ENCODE measurements around the gene SNX24.

SNX24 gene

DNA sequence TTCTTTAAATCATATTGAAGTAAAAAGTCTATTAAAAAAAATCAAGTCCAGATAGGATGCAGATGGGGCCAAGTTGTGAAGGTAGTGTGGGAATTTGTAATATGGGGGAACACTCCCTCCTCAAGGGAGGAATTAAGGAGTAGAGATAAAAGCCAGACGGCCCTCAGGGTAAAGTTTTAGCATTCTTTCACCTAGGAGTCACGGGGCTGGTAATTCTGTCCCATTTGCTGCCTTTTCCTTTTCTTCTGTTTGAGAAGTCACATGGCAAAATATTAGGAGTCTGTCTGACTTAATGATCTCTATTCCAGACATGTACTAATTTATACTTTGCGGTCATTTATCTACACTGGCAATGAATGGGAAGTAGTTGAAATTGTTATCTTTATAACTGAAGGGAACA, 61.9 kb downstream of the SNX24 start:
- H3K4me3 ChIP-seq (ENCODE audit: low read depth, low read length), result no peak overlapping the region
- TF ChIP-seq ZNF202 (tag by site-specific recombination; IDR thresholded peaks at IDR 0.05; ENCODE audit: borderline replicate concordance) (no peak), ZNF394 (tag by site-specific recombination; IDR thresholded peaks at IDR 0.05; ENCODE audit: borderline replicate concordance) (no peak), TRIM28 (IDR thresholded peaks at IDR 0.05; ENCODE audit: borderline replicate concordance, low read length) (no peak), ZNF664 (tag by site-specific recombination; IDR thresholded peaks at IDR 0.05) (no peak), TCF7L2 (IDR thresholded peaks at IDR 0.05; ENCODE audit: borderline replicate concordance, low read depth, low read length) (no peak), WT1 (tag by site-specific recombination; IDR thresholded peaks at IDR 0.05) (peak; percentile 68), PRDM2 (tag by site-specific recombination; IDR thresholded peaks at IDR 0.05; ENCODE audit: borderline replicate concordance) (no peak), TSHZ1 (tag by site-specific recombination; IDR thresholded peaks at IDR 0.05; ENCODE audit: borderline replicate concordance) (no peak), ZSCAN30 (tag by site-specific recombination; IDR thresholded peaks at IDR 0.05) (no peak), ZNF658 (tag by site-specific recombination; IDR thresholded peaks at IDR 0.05) (no peak), ZBTB26 (tag by site-specific recombination; optimal IDR thresholded peaks at IDR 0.05) (no peak), ZNF335 (tag by site-specific recombination; conservative IDR thresholded peaks at IDR 0.05) (0 out of 2 replicates have a peak, but pooled peaks have one; percentile 17), ZNF621 (tag by site-specific recombination; IDR thresholded peaks at IDR 0.05) (no peak), HOXA7 (CRISPR knock-in tag; IDR thresholded peaks at IDR 0.05; ENCODE audit: borderline replicate concordance) (no peak)
- TF ChIP-seq, protein P1, sequence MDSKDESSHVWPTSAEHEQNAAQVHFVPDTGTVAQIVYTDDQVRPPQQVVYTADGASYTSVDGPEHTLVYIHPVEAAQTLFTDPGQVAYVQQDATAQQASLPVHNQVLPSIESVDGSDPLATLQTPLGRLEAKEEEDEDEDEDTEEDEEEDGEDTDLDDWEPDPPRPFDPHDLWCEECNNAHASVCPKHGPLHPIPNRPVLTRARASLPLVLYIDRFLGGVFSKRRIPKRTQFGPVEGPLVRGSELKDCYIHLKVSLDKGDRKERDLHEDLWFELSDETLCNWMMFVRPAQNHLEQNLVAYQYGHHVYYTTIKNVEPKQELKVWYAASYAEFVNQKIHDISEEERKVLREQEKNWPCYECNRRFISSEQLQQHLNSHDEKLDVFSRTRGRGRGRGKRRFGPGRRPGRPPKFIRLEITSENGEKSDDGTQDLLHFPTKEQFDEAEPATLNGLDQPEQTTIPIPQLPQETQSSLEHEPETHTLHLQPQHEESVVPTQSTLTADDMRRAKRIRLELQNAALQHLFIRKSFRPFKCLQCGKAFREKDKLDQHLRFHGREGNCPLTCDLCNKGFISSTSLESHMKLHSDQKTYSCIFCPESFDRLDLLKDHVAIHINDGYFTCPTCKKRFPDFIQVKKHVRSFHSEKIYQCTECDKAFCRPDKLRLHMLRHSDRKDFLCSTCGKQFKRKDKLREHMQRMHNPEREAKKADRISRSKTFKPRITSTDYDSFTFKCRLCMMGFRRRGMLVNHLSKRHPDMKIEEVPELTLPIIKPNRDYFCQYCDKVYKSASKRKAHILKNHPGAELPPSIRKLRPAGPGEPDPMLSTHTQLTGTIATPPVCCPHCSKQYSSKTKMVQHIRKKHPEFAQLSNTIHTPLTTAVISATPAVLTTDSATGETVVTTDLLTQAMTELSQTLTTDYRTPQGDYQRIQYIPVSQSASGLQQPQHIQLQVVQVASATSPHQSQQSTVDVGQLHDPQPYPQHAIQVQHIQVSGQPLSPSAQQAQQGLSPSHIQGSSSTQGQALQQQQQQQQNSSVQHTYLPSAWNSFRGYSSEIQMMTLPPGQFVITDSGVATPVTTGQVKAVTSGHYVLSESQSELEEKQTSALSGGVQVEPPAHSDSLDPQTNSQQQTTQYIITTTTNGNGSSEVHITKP (tag by site-specific recombination; IDR thresholded peaks at IDR 0.05), result no peak
- ChIA-PET POLR2A (no interaction called here), CTCF (no interaction called here)
- H3K4me1 ChIP-seq (ENCODE audit: control insufficient read depth, insufficient read depth, low read length), result peaks cover 9% of the 10 kb centered on the region
- no peaks in the 10 kb centered on the region for H3K36me3 ChIP-seq (ENCODE audit: control insufficient read depth in 2 of 2, insufficient read depth in 1 of 2, low read length in 2 of 2)
- no peak overlapping the region for H3K27ac ChIP-seq (ENCODE audit: extremely low read depth, low read depth, low read length)
- H3K9me3 ChIP-seq (ENCODE audit: control insufficient read depth, insufficient read depth, low read depth, low read length), result no peaks in the 10 kb centered on the region

Data from HEK293 (cell line).